GM19043 (cell line): Measurements from ENCODE around the gene PCDHB6.
"Not testable (repeated sequence)": the region's sequence is repeated elsewhere in the genome, so short reads cannot be mapped to it uniquely, and the experiment has no call there.

Source experiments
- ATAC-seq: cut with Tn5 transposase; IDR thresholded peaks from one replicate; pipeline ENCODE4 v1.9.1; 2021; ENCODE audit warnings: low read depth; ENCODE audit not compliant: unreplicated experiment

Gene PCDHB6

GRCh38 chr5:141149812-141150211, at the start of gene PCDHB6:
PCDHB6 (plus strand) TSS chr5:141150057; CDS start chr5:141150258, 201 bp downstream.
- no peak for ATAC-seq

DNA sequence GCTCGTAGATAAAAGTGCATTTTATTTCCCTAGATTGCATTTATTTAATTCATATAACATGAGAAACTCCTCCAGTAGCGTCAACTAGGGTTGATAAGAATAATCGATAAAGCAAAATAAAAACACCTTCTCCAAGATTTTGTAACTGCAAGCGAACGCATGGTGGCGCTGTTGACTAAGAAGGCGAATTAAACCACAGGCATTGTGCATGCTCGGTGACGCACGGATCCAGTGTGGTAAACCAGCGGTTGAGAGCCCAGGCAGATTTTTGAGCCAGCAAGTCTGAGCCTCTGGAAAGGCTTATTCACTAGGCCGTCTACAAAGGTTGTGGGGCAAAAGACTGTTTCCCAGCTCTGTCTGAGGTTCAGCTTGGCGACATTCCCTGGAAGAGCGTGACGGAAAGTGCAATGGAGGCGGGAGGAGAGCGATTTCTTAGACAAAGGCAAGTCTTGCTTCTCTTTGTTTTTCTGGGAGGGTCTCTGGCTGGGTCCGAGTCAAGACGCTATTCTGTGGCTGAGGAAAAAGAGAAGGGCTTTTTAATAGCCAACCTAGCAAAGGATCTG, 49.5 kb upstream of the PCDHB6 start, which contains the start of gene PCDHB3:
Gene PCDHB3, plus strand, starts transcription at position 231 of the 563 bp plus-strand sequence. Its CDS starts 177 bp downstream, at position 408.
- ATAC-seq, result no peak

DNA sequence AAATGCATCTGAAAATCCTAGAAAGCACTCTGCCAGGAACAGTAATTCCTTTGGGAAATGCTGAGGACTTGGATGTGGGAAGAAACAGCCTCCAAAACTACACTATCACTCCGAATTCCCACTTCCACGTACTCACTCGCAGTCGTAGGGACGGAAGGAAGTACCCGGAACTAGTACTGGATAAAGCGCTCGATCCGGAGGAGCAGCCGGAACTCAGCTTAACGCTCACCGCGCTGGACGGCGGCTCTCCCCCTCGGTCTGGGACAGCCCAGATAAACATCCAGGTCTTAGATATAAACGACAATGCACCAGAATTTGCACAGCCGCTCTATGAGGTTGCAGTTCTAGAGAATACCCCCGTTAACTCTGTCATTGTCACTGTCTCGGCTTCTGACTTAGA, 48.8 kb upstream of the PCDHB6 start:
- ATAC-seq, result no peak

- ATAC-seq, result not testable (repeated sequence)
Measured at GRCh38 chr5:141102070-141102469, 47.8 kb upstream of the PCDHB6 start.

DNA sequence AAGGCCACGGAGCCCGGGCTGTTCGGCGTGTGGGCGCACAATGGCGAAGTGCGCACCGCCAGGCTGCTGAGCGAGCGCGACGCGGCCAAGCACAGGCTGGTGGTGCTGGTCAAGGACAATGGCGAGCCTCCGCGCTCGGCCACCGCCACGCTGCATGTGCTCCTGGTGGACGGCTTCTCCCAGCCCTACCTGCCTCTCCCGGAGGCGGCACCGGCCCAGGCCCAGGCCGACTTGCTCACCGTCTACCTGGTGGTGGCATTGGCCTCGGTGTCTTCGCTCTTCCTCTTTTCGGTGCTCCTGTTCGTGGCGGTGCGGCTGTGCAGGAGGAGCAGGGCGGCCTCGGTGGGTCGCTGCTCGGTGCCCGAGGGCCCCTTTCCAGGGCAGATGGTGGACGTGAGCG, 47.4 kb upstream of the PCDHB6 start:
- ATAC-seq, result not testable (repeated sequence)

DNA sequence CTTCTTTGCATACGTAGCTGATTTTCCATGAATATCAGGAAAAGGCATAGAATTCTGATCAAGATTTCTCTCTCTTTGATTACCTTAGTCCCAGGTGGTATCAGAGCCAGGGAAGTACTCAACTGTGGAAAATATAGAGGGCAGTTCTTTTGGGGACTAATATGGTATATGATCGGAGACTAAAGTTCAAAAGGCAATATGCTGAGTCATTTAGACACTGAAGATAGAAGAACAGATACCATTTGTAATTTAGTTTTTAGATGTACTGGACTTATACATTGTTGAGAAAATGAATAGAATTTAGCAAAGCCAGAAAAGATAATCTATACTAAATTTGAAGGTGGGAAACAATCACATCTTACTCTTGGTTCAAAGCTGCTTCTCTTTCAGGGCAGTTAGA, 44.5 kb upstream of the PCDHB6 start:
- ATAC-seq, result no peak

- ATAC-seq, result no peak
Measured at GRCh38 chr5:141119250-141119649, 30.6 kb upstream of the PCDHB6 start.

GRCh38 chr5:141121563-141121962, 28.3 kb upstream of the PCDHB6 start, which contains the start of gene PCDHB4:
PCDHB4 (plus strand) TSS chr5:141121818; CDS start chr5:141121999, 181 bp downstream.
- ATAC-seq, result no peak

GRCh38 chr5:141121985-141122384, 27.9 kb upstream of the PCDHB6 start:
- ATAC-seq, result no peak

- not testable (repeated sequence) for ATAC-seq
Measured at GRCh38 chr5:141123396-141124135, 26.3 kb upstream of the PCDHB6 start.

DNA sequence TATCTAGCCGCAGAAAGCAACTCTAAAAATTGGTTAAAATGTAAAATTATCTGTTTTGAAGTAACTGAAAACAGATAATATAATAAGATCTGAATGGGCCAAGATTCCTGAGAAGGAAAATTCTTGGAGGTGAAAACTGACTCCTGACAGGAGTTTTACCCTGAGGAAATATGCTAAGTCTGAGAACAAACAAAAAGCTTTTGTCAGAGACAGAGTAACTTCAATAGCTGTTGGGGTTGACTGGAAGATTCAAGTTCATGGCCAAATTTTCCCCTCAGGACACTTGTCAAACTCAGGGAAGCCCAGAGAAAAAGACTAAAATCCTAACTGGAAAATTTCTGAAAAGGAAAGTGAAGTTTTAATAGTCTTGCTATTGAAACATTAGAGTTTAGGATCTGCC, 22.6 kb upstream of the PCDHB6 start:
- ATAC-seq, result no peak

GRCh38 chr5:141135030-141135717, 14.7 kb upstream of the PCDHB6 start, which contains the start of gene PCDHB5:
PCDHB5 (plus strand) TSS chr5:141135206; CDS start chr5:141135435, 229 bp downstream.
- ATAC-seq, result no peak

DNA sequence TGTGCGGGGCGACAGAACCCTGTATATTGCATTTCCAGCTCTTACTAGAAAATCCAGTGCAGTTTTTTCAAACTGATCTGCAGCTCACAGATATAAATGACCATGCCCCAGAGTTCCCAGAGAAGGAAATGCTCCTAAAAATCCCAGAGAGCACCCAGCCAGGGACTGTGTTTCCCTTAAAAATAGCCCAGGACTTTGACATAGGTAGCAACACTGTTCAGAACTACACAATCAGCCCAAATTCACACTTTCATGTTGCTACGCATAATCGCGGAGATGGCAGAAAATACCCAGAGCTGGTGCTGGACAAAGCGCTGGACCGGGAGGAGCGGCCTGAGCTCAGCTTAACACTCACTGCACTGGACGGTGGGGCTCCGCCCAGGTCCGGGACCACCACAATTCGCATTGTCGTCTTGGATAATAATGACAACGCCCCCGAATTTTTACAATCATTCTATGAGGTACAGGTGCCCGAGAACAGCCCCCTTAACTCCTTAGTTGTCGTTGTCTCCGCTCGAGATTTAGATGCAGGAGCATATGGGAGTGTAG, 14.1 kb upstream of the PCDHB6 start:
- ATAC-seq, result no peak

- not testable (repeated sequence) for ATAC-seq
Measured at GRCh38 chr5:141137346-141137745, 12.5 kb upstream of the PCDHB6 start.

GRCh38 chr5:141150224-141150992, 551 bp downstream of the PCDHB6 start:
- ATAC-seq, result no peak

DNA sequence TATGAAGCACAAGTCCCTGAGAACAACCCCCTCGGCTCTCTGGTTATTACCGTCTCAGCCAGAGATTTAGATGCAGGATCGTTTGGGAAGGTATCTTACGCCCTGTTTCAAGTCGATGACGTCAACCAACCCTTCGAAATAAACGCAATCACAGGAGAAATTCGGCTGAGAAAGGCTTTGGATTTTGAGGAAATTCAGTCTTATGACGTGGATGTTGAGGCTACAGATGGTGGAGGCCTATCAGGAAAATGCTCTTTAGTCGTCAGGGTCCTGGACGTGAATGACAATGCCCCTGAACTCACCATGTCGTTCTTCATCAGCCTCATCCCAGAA, 1.1 kb downstream of the PCDHB6 start:
- no peak for ATAC-seq

- not testable (repeated sequence) for ATAC-seq
Measured at GRCh38 chr5:141151632-141152031, 1.8 kb downstream of the PCDHB6 start.

GRCh38 chr5:141152096-141152495, 2.2 kb downstream of the PCDHB6 start:
- ATAC-seq, result not testable (repeated sequence)

GRCh38 chr5:141155540-141156374, 5.9 kb downstream of the PCDHB6 start:
- ATAC-seq, result no peak
